ENCODE data around the gene CAMK4.

GRCh38 chr5:111408817-111409216, 184.6 kb downstream of the CAMK4 start:
- TF ChIP-seq CTCF (conservative IDR thresholded peaks at IDR 0.05 in 1 of 2, IDR thresholded peaks at IDR 0.05 in 1 of 2; ENCODE audit: low read depth in 1 of 2, low read length in 2 of 2) (no peak), EZH2 (IDR thresholded peaks at IDR 0.05; ENCODE audit: low read length, missing control alignments) (no peak)

Data from fibroblast of lung (primary cell).